Brain microvascular endothelial cell (primary cell): ENCODE data around the gene AHNAK2.

Experiments used
- DNase-seq: peaks from one replicate; pipeline ENCODE4 v3.0.0-alpha.2; 2020
- H3K27ac ChIP-seq: fragments of 250-450 bp; sonication (Bioruptor Pico); 2 replicates; pipeline ENCODE4 v1.5.1; 2020; ENCODE audit warnings: mild to moderate bottlenecking, moderate library complexity
- H3K27me3 ChIP-seq: fragments of 250-450 bp; sonication (Bioruptor Pico); replicated peaks from 2 replicates; pipeline ENCODE4 v1.5.1; 2020; ENCODE audit warnings: mild to moderate bottlenecking
- H3K36me3 ChIP-seq: fragments of 250-450 bp; sonication (Bioruptor Pico); replicated peaks from 2 replicates; pipeline ENCODE4 v1.5.1; 2020; ENCODE audit warnings: mild to moderate bottlenecking
- H3K4me3 ChIP-seq: 2 replicates; pipeline ENCODE4 v1.5.1; 2011; ENCODE audit warnings: low read depth, mild to moderate bottlenecking, control low read depth, low read length, moderate library complexity
- CTCF ChIP-seq: IDR thresholded peaks from 2 replicates; pipeline ENCODE4 v1.5.1; 2011; ENCODE audit warnings: low read depth, mild to moderate bottlenecking, moderate library complexity, low read length, control low read depth, inconsistent platforms; ENCODE audit errors: missing control alignments
- in situ Hi-C: cut with HindIII; loops from 2 replicates; pipeline ENCODE4 v1.10.0; 2017; ENCODE audit warnings: low sequenced_read_pairs, low pct_ligation_motif_present

AHNAK2 gene

GRCh38 chr14:104978746-104979691 is 845 bp upstream of the AHNAK2 start:
- TF ChIP-seq CTCF = no peak
- Histone ChIP-seq H3K27ac (no peak overlapping the region), H3K4me3 (peak overlapping the region; percentile 44), H3K36me3 (no peaks in the 10 kb centered on the region), H3K27me3 (no peaks in the 10 kb centered on the region)
- DNase-seq = no peak
- in situ Hi-C loops = no loop called here

DNA sequence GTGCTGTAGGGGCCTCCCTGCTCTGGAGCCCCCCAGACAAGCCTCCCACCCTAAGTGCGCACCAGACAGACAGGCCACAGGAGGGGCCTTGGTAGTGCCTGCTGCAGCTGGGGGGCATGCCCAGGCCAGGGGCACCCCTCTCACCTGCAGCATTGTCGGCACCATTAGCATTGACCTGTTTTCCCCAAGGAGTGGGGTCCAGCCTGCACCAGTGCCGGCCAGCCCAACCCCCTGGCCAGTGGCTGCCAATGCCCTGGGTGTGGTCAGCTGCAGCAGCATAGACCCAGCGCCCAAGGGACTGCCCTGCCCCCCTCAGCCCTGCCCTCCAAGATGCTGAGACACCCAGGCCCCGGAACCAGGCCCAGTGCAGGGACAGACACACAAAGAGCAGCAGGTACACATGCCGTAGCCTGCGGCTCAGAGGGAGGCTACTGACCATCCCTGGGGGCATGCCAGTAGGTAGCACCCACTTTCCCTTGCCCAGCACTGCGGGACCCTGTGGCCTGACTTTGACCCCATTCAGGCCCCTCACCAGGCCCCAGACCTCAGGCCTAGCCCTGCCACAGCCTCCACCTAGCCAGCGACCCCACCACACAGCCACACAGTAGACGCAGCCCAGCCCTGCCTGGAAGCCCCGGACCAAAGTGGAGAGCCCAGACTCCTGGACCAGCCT is 1.0 kb downstream of the AHNAK2 start:
- in situ Hi-C loops = no loop called here
- peak overlapping the region; percentile 48 for H3K4me3 ChIP-seq
- DNase-seq = no peak
- no peak for TF ChIP-seq CTCF
- H3K36me3 ChIP-seq = no peaks in the 10 kb centered on the region
- H3K27me3 ChIP-seq = no peaks in the 10 kb centered on the region
- H3K27ac ChIP-seq = no peak overlapping the region

- no peak overlapping the region for H3K4me3 ChIP-seq
These were observed 1.8 kb downstream of the AHNAK2 start for GRCh38 chr14:104976198-104977007.

DNA sequence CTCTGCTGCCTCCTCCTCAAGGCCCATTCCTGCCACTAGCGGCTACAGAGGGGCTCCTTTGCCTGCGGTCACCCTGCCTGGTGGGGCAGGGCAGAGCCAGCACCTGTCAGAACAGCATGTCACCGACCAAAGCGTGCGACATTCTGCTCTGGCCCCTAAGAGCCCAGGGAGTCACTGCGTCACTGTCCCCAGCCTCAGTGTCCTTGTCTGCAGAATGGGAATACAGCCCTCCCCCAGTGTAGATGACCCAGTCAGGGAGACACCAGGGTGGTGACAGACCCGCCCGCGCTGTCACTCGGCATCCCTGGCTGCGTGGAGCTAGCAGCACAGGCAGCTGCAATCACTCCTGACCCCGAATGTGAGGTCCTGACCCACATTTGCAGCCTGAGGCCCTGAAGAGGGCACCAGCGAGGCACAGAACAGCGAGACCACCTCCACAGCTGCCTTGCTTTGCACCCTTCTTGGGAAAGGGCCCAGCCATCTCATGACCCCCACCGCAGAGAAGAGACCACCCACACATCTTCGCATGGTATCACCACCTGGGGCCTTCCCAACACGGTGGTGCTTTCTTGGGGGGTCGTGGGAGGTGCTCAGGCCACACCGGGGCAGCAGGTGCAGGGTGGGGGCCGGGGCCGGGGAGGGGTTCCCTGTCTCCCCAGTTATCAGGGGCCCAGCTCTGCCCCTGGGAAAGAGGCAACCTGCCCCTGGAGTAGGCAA is 2.5 kb downstream of the AHNAK2 start:
- Histone ChIP-seq H3K36me3 (no peaks in the 10 kb centered on the region), H3K27ac (no peak overlapping the region), H3K4me3 (no peak overlapping the region), H3K27me3 (no peaks in the 10 kb centered on the region)
- peak; percentile 28 for TF ChIP-seq CTCF
- in situ Hi-C loops = no loop called here
- DNase-seq = no peak

More at GRCh38 chr14:104976198-104977007, 1.8 kb downstream of the AHNAK2 start:
- in situ Hi-C loops = no loop called here
- H3K27me3 ChIP-seq = no peaks in the 10 kb centered on the region
- peak; percentile 65 for DNase-seq
- TF ChIP-seq CTCF = peak; percentile 95
- no peak overlapping the region for H3K27ac ChIP-seq
- no peaks in the 10 kb centered on the region for H3K36me3 ChIP-seq

DNA sequence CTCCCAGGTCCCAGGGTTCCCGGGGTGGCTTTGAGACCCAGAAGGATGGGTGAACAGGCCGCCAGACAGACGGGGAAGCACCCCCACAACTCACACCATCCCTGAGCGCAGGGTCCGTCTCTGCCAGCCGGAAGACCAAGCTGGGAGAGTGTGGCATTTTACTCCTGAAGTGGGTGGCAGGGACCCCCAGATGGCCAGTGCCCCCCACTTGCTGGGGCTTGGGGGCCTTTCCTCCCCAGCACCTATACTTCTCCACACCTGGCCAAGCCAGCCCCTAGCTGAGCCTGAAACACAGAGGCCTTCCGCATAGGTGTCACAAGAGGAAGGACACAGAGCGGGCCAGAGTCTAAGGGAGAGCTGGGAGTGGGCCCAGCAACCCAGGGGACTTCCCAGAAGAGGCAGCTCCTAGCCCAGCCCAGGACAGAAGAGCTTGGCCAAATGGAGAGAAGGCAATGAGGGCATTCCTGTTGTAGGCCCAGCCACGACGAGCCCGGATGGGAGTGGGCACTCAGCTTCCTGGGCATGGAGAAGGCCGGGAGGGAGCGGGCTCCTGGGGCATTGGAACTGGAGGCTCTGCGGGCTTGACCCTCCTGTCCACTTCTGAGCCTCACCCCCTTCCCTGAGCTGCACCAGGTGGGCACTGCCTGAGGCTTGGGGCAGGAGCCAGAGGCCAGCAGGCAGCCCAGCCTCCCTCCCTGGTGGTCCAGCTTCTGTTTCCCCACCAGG is 3.3 kb downstream of the AHNAK2 start:
- TF ChIP-seq CTCF = no peak
- H3K27ac ChIP-seq = no peak overlapping the region
- H3K4me3 ChIP-seq = no peak overlapping the region
- in situ Hi-C loops = no loop called here
- no peak for DNase-seq
- H3K36me3 ChIP-seq = no peaks in the 10 kb centered on the region
- H3K27me3 ChIP-seq = no peaks in the 10 kb centered on the region
